ENCODE results near the gene PSMF1.

PSMF1 gene

DNA sequence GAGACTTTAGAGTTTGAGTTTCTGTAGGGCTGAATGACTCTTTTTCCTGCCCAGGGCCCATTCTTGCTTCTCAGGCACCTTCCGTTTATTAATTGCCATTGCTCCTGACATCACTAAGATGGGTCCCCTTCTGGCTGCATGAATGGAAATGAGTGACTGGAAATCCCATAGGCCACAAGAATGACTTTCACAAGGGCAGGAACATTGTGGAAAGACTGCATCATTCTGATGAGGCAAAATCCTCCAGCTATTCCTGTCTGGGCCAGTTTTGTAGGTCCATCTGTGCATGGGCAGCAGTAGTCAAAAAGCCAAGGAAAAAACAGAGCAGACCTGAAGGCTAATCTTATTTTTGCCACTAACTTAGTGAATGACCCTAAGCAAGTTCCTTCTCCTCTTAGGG lies 47.1 kb downstream of the PSMF1 start:
- DNase-seq: no peak

DNA sequence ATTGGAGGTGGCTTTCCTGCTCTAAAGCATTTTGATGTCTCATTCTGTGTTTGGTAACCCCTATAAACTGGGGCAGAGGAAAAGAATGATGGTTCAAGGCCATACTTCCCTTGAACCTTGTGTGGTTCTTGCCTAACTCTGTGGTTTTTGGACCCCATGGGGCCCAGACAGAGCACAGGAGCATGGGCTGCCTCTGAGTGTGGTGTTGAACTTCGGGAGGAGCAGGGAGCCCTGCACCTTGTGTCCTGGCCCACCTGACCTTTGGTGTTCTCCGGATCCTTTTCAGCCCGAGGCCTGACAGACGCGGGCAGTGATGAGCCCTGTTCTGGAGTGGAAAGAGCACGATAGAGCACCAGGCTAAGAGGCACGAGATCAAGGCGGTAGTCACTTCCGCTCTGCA lies 47.5 kb downstream of the PSMF1 start:
- DNase-seq: no peak

DNA sequence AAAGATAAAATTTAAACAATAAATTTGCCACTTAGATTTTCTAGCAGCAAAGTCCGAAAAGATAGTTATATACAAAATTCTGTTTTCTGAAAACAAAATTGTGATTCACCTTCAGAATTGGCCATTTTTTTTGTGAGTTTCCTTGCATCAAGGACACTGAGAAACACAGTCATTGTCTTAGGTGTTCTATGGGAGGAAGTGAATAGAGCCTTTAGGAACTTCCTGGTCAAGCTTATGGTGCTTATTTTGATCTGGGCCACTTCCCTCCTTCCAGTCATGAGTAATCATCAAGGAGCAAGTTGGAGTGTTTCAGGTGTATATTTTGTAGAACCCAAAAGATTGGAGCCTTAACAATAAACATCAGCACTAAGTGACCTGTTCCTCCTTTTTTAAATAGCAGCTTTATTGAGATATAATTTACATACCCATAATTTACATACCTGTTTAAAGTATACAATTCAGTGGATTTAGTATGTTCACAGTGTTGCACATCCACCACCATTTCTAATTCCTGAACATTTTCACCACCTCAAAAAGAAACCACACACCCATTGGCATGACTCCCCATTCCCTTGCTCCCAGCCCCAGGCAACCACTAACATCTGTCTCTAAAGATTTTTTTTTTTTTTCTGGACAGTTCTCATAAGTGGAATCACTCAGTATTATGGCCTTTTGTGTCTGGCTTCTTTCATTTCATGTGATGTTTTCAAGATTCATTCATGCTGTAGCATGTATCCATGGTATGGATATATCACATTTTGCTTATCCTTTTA lies 48.7 kb downstream of the PSMF1 start:
- DNase-seq: no peak

DNA sequence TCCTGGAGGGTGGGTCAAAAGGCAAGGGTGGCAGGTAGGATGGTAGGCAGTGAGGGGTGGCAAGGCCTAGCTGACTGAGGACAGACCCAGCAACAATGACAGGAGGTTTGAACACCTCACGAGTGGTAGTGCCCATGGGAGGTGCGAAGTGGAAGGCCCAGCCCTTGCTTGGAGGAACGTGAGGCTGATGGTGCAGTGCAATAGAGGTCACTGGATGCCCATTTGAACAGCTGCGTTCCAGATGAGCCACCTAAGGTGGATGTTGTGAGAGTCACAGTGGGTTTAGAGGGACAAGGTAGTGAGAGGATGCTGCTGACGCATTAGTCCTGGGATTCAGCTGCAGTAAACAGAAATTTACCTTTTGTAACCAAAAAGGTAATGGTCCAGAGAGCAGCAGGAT lies 50.8 kb downstream of the PSMF1 start:
- DNase-seq: no peak

DNA sequence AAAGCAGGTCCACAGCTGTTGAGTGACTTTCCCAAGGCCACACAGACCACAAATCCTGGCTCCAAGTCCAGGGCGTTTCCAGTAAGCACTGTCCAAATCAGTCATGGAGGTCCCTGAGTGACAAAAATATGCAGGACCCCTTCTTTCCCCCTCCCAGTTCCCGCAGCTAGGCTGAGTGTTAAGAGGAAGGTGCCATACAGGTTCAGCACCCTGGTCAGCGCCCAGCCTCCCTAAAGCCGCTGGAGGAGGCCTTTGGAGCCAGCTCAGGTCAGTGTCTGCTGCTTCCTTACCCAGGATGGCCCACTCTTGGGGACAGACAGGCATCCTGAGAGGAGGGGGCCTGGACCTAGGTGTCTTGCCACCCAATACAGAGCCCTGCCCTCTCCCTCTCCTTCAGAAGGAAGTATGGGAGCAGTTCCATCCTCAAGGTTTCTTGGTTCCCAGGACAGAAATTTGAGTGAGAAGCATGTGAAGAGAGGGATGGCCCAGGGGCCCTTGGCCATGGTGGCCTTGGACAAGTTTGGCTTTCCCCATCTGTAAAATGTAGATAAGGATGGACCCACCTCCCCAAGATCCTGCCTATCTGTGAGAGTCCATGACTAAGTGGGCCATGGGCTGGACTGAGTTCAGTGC lies 53.2 kb downstream of the PSMF1 start:
- no peak for DNase-seq

DNA sequence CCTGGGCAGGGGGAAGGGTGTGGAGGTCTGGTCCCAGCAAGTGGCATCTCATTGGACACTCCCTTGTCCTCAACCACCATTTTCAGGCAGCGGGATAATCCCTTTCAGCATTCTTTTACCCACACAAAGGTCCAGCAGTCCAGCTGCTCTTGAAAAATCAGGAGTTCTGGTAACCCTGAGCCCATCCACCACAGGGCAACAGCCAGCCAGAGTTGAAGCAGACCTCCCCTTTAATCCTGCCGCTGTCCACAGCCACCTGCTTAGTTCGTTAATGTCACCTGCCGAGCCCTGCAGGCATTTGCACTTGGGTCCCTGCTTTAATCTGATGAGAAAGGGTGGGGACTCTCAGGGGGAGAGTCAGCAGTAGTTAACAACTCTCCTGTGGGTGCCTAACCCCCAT lies 55.3 kb downstream of the PSMF1 start:
- DNase-seq: no peak

DNA sequence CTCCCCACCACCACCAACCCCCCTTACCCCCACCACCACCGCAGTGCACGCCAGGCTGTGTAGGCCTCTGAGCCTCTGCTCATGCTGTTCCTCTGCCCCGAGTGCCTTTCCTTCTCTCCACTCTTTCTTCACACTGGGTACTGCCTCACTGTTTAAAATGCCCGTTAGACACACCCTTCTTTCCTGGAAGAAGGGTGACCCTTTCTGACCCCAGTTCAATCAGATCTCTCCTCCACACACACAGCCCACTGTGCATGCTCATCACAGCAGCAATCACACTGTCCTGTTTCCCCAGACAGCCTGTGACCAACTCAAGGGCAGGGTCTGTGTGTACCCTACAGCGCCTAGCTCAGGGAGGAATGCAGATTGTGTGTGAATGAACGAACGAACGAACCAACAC lies 56.4 kb downstream of the PSMF1 start:
- no peak for DNase-seq

DNA sequence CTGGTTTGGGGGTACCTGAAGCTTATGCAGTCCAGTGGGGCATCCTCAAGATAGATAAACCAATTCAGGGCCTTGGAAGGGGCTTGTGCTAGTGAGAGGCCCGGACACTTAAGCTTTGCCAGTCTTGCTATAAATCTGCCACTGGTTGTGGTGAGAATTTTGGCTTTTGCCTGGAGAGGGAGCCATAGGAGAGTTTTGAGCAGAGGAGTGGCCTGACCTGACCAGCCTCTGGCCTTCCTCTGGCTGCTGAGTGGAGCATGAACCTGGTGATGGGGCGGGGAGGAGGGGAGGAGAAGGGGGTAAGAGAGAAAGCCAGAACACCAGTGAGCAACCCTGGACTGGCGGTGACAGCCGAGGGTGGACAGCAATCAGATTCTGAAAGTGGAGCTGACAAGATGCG lies 59.3 kb downstream of the PSMF1 start:
- DNase-seq: no peak

DNA sequence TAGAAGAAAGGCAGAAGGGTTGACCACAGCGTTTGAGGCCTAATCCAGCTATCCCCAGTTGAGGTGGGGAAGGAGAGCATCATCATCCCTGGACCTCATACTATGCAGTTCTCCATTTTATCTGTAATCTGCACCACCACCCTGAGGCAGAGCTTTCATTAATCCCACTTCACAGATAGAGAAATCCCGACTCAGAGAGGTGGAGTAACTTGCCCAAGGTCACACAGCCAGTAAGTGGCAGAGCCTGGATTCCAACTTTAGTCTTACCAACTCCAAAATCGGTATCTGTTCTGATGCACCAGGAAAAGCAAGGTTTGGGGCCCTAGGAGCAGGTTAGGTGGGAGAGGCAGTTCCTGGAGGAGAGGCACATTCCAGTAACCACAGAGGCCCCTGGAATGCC lies 59.7 kb downstream of the PSMF1 start:
- no peak for DNase-seq

DNA sequence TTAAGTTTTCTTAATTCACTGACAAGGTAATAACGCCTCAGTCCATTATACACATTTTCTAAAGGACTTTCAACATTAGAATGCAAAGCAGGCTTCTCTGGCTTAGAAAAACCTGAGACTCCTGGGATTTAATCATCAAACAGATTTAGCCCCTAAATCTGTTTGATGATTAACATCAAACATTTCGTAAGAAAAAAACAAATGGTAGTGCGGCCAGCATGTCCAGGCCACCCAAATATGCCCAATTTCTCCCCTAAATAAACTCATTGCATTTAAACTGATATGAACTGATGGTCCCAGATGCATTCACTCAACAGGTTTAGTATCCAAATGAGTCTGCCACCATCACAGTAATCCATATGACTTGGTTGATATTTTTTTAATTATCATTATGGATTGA lies 60.2 kb downstream of the PSMF1 start:
- DNase-seq: no peak

DNA sequence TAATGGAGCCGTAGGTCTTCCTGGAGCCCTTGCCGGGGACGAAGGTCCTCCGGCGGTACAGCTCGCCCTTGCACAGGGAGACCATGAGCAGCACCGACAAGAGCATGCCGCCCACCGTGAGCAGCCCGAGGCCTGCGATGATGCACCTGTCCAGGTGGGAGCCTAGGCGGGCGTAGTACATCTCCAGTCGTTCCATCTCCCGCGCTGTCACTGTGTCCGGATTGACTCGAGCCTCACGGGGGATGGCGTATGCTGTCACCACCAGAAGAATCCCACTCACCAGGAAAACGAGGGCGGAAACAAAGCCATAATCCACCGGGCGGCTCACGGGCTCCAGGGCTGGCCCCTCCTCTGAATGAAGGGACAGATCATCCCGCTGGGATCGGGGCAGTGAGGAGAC lies 62.5 kb downstream of the PSMF1 start:
- no peak for DNase-seq

DNA sequence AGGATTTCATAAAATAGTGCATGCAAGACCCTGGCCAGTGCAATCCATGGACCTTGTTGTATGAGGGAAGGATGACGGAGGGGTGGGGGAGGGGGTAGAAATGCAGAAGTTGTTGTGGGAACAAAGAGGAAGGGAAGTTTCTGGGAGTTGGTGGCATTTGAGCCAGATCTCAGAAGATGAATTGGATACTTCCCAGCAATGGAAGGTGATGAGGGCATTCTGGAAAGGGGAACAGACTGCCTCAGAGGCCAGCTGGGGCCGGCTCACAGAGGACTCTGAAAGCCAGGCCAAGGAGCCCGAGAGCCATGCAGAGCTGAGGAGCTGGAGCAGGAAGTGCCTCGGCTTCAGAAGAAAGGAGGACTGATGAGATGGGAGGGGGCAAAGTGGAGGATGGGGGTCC lies 63.7 kb downstream of the PSMF1 start:
- no peak for DNase-seq

DNA sequence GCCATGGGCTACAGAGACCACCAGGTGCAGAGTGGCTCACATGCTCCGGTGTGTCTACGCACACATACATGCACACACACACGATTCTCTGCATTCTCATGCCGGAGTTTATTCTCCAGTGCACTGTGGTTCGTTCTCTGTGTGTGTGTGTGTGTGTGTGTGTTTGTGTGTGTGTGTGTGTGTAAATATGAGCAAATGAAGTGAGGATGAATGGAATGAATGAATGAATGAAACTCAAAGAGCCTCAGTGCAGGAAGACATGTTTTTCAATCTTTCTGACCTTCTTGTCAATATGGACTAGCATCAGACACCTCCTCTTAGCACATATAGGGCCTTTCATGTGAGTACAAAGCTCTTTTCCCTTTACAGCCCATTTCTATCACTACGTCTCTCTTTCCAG lies 64.8 kb downstream of the PSMF1 start:
- no peak for DNase-seq

DNA sequence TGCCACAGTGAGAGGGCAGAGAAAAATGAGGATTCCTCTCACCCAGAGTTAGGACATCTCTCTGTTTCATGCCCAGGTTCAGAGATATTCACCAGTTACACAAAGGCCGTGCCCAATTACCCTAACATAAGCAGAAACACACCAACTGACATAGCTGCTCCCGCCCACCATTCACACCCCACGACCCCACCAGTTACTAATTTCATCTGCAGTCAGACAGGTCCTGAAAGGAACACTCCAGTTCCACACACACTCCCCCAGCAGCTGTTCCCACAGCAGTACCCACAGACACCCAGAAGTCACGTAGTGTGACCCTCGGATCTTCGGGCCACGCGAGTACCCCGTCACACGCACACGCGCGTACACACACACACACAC lies 65.8 kb downstream of the PSMF1 start:
- DNase-seq: no peak

DNA sequence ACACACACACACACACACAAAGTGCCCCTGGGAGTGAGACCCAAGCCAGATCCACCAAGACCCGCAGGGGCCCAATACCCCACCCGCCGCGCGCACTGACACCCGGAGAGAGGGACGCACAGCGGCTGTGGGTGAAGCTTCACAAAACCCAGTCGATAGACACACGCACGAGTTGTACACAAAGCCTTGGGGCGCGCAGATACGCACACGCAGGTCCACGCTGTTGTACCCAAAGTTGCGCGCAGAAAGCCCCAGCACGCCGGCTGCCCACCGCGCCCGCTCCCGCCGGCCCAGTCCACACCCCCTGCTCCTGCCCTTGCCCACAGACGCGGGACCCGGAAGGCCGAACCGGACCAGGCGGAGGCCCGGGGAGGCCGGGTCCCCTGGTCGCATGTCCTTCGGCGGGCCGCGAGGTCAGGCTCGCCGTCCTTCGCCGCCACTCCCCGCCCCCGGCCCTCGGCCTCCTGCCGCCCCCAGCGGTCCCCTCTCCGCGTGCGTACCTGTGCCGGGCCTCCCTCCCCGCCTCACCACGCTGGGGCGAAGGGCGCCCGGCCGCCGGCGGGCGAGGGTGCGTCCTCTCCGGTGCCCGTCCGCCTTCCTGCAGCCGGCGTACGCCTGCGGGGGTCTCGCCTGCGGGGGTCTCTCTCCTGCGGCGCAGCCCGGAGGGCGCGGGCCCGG lies 66.4 kb downstream of the PSMF1 start, which contains the start of gene TMEM74B:
Gene TMEM74B, minus strand, starts transcription at position 344 of the 678 bp plus-strand sequence. CDS start 1,180 bp downstream, outside the sequence.
- DNase-seq: no peak

DNA sequence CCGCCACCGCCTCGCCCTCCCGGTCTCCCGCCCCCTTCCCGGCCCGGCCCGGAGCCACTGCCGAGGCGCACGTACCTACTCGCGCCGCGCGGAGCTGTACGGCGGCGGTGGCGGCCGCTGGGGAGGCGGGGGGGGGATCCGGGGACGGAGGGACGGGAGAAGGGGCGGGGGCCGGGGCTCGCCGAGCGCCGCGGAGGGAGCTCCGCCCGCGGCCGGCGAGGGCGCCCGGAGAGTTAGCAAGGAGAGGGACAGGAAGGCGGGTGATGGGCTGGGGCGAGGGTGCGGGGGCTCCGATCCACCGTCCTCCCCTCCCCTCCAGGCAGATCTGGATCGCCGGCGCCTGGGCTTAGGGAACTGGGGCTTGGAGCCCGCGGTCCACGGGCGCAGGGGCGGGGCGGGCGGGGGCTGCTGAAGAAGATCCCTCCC lies 66.9 kb downstream of the PSMF1 start:
- no peak for DNase-seq

DNA sequence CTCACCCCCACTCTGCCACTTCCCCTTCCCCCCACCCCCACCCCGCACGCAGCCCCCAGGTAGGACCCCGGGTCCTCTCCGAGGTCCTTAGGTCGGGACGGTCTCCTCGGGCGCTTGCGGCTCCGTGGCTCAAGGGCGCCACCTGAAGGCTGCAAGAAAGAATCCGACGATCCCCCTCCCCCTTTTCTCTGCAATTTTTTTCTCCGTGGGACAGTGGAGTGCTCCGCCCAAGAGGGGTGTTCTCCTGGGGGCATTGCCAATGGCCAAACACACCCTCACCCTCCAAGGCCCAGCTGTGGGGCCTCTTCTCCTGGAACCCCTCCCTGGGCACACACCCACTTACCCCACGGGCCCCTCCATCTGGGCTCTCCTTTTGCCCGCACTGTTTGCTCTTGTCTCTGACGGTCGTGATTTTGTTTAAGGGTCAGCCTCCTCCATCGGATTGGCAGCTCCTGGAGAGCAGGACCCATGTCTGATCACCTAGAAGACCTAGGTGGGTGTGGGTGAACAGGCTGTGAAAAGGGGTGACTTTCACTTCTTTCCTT lies 67.5 kb downstream of the PSMF1 start:
- peak; percentile 43 for DNase-seq

DNA sequence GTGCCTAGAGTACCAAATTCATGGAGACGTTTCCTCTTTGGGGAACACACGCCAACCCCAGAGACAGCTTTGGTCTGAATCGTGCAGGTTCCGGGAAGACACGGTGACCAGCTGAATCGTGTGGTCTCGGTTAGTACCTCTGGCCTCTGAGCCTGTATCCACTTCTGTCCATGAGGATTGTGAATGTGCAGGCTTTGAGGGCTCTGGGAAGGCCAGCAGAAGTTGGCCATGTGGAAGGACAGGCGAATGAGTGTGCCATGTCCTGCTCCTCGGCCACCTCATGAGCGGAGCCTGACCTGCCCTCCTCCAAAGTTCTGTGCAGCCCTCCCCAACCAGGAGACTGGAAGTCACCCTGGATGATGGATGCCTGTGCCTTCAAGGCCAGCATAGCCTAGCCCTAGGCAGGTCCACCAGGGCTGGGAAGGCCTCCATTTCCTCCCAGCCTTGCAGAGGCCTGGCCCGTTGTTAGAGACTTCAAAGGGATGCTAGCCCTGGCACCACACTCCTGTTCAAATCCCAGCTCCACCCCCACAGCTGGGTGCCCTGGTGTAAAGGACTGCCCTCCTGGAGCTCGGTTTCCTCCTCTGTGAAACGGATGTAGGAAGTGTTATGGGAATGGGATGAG lies 68.1 kb downstream of the PSMF1 start:
- DNase-seq: no peak

DNA sequence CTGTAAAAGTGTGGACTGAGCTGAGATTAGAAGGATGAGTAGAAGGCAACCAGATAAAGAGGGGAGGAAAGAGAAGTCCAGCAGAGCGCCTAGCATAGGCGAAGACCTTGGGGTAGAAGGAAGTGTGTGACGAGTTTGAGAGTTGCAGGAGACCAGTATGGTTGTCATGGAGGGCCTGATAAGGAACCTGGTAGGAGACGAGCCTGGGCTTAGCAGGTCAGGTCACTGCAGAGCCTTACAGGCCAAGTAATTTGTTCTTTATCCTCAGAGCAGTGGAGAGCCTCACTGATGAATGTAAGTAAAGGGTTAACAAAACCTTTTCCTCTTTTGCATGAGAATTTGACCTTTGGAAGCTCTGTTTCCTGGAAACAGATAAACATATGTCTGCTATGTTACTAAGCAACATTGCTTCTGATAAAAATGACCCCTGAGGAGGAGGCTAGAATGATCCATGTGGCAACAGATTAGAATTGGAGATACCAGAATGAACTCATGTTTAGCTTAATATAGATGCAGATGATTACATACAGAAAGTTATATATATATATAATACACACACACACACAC lies 69.3 kb downstream of the PSMF1 start:
- DNase-seq: no peak

DNA sequence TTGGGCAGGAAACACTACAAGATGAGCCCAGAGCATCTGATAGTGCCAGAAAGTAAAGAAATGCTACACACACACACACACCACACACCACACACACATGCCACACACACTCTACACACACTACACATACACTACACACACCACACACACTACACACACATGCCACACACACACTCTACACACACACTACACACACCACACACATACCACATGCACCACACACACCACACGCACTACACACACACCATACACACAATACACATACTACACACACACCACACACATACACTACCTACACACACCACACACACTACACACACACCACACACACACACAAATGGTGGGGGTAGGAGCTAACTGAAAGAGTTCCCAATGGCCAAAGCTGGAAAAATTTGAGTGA lies 69.9 kb downstream of the PSMF1 start:
- DNase-seq: no peak

DNA sequence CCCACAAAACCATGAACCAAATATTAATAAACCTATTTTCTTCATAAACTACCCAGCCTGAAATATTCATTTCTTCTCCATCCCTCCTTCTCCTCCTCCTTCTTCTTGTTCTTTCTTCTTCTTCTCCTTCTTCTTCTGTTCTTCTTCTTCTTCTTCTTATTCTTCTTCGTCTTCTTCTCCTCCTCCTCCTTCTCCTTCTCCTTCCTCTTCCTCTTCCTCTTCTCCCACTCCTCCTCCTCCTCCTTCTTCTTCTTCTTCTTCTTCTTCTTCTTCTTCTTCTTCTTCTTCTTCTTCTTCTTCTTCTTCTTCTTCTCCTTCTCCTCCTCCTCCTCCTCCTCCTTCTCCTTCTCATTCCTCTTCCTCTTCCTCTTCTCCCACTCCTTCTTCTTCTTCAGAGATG lies 71.4 kb downstream of the PSMF1 start:
- no peak for DNase-seq

DNA sequence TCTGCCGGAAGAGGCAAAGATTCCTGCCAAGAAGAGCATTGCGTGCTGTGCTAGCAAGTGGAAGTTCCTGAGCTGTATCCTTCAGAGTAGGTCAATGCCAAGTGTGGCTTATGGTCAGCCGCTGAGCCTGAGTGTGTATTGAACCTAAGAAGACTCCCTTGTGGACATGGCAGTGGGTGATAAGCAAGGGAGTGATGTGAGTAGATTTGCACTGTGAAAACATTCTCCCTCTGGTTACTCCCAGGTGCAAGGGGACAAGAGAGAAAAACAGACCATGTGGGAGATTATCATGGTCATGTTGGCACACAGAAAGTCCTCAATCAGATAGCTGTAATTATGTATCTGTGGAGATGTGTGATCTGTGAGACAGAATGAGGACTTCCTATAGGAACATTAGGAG lies 72.4 kb downstream of the PSMF1 start:
- DNase-seq: no peak

DNA sequence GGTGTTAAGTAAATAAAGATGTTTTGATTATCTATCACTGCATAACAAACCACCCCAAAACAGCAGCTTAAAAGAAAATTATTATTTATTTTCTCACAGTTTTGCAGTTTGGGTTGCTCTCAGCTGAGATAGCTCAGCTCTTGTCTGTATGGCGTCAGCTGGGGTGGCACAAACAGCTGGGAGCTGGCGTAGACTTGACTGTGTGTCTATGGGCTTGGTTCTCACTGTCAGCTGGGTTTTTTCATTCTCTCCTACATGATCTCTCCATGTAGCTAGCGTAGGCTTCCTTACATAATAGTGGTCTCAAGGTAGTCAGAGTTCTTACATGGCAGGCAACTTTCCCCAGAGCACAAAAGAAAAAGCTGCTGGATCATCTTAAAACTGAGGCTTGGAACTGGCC lies 72.9 kb downstream of the PSMF1 start:
- no peak for DNase-seq
